HG02943 (cell line): ENCODE data around the gene XIRP1.
A peak's percentile ranks its signal among the peaks of the same experiment; 100 is the strongest.

ENCODE experiments used
- ATAC-seq: cut with Tn5 transposase; IDR thresholded peaks from one replicate; pipeline ENCODE4 v1.9.1; 2021; ENCODE audit warnings: mild to moderate bottlenecking, low read depth, moderate library complexity; ENCODE audit not compliant: unreplicated experiment

Gene XIRP1

GRCh38 chr3:39188271-39189149 is 3.9 kb downstream of the XIRP1 start:
- ATAC-seq: no peak

GRCh38 chr3:39187372-39188155 is 4.8 kb downstream of the XIRP1 start:
- no peak for ATAC-seq

GRCh38 chr3:39186692-39187151 is 5.7 kb downstream of the XIRP1 start:
- ATAC-seq: no peak

GRCh38 chr3:39185959-39186691 is 6.3 kb downstream of the XIRP1 start:
- ATAC-seq: no peak

- ATAC-seq: no peak
These were observed 7.0 kb downstream of the XIRP1 start for GRCh38 chr3:39185326-39185958.

GRCh38 chr3:39184968-39185285 is 7.5 kb downstream of the XIRP1 start:
- no peak for ATAC-seq

- ATAC-seq: no peak
These were observed 8.1 kb downstream of the XIRP1 start for GRCh38 chr3:39184081-39184967.

GRCh38 chr3:39183211-39184080 is 8.9 kb downstream of the XIRP1 start:
- ATAC-seq: no peak

- ATAC-seq: no peak
These were observed 10.7 kb downstream of the XIRP1 start for GRCh38 chr3:39181408-39182335.

GRCh38 chr3:39180546-39181346 is 11.6 kb downstream of the XIRP1 start:
- ATAC-seq: peak; percentile 89

- no peak for ATAC-seq
These were observed 12.2 kb downstream of the XIRP1 start for GRCh38 chr3:39180183-39180545.

GRCh38 chr3:39178553-39178952 is 13.8 kb downstream of the XIRP1 start:
- no peak for ATAC-seq

- no peak for ATAC-seq
These were observed 14.6 kb downstream of the XIRP1 start for GRCh38 chr3:39177708-39178332.

- no peak for ATAC-seq
These were observed 16.2 kb downstream of the XIRP1 start for GRCh38 chr3:39176025-39176714.

- no peak for ATAC-seq
These were observed 18.9 kb downstream of the XIRP1 start for GRCh38 chr3:39173318-39174125.
